HUES48 (cell line): Measurements from ENCODE around the gene TFPI.

Experiments used
- H3K27ac ChIP-seq: one replicate; pipeline ENCODE4 v1.7.0; 2013; ENCODE audit warnings: low read depth, low read length, inconsistent platforms
- H3K27me3 ChIP-seq: 2 replicates; pipeline ENCODE4 v1.6.1; 2013; ENCODE audit warnings: mild to moderate bottlenecking, low read length; ENCODE audit not compliant: control insufficient read depth, insufficient read depth
- H3K36me3 ChIP-seq: 2 replicates; pipeline ENCODE4 v1.6.1; 2013; ENCODE audit warnings: low read length; ENCODE audit not compliant: control insufficient read depth, insufficient read depth
- H3K4me1 ChIP-seq: 2 replicates; pipeline ENCODE4 v1.6.1; 2013; ENCODE audit warnings: mild to moderate bottlenecking, low read length; ENCODE audit not compliant: control insufficient read depth, insufficient read depth
- H3K4me3 ChIP-seq: 2 replicates; pipeline ENCODE4 v1.5.1; 2013; ENCODE audit warnings: mild to moderate bottlenecking, low read depth, low read length
- H3K9ac ChIP-seq: 2 replicates; pipeline ENCODE4 v1.6.1; 2013; ENCODE audit warnings: mild to moderate bottlenecking, low read depth, low read length, moderate library complexity
- H3K9me3 ChIP-seq: 2 replicates; pipeline ENCODE4 v1.6.1; 2013; ENCODE audit warnings: low read length; ENCODE audit not compliant: control insufficient read depth, insufficient read depth

Gene TFPI

DNA sequence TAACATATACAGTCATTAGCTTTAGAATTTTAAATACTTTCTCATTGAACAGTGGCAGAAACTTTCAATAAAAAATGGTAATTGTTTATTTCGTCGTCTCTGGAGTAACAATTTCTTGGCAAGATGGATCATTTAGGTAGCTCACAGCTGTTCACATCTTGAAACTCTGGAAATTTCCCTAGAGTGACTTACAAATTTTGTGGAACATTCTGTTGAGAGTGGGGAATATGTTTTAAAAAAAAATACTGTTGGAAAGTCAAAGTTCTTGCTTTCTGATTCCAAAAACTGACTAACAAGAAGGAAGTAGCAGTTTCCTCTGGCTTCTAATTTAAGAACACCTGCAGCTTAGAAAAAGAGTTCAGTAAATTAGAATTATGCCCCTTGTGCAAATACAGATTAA lies 95.0 kb downstream of the TFPI start:
- H3K9ac ChIP-seq, result no peak overlapping the region
- no peaks in the 10 kb centered on the region for H3K27me3 ChIP-seq
- H3K9me3 ChIP-seq, result no peaks in the 10 kb centered on the region
- no peaks in the 10 kb centered on the region for H3K36me3 ChIP-seq
- no peak overlapping the region for H3K27ac ChIP-seq
- no peaks in the 10 kb centered on the region for H3K4me1 ChIP-seq
- H3K4me3 ChIP-seq, result no peak overlapping the region

DNA sequence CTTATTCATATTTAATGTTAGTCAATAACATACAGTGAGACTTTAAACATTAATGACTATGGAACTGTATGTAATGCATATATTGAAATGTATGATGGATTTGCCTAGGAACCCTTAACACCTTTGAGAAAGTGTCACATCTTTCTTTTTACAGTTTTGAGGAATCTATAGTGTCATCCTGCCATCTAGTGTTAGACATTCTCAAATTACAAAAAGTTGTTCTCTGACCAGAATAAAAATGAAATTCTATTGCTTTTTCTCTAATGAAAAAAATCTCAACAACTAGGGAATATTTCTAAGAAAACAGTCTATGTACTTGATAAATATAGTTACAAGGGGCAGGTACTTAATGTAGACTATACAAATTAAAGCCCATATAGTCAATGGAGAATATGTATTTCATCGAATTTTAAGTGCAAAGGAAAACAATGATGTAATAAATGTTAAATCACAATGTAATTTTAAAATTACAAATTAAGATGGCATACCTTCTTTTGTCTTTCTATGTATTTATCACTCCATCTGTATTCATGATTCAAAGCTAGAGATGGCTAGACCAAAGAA lies 101.1 kb downstream of the TFPI start:
- Histone ChIP-seq H3K9ac (no peak overlapping the region), H3K27ac (no peak overlapping the region), H3K27me3 (no peaks in the 10 kb centered on the region), H3K4me3 (no peak overlapping the region), H3K9me3 (no peaks in the 10 kb centered on the region), H3K4me1 (peaks cover 5% of the 10 kb centered on the region; the same call in 1 of the 2 replicates), H3K36me3 (no peaks in the 10 kb centered on the region)

DNA sequence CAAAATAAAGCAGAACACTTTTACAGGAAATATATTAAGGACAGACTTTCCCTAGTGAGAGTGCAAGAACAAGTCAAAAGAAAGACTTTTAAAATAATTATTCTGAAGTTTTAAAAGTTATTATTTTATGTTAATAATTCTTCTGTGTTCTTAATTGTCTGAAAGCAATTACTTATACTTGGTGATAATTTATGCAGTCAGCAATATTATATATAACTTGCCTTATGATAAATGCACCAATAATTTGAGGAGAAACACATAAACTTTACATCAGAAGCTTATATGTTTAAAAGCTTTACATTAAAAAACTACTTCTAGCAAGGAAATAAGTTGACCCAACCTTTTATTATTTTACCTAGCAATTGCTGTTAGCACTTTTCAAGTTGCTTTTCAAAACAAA lies 102.7 kb downstream of the TFPI start:
- H3K4me3 ChIP-seq, result no peak overlapping the region
- no peak overlapping the region for H3K27ac ChIP-seq
- H3K9ac ChIP-seq, result no peak overlapping the region
- H3K9me3 ChIP-seq, result no peaks in the 10 kb centered on the region
- H3K36me3 ChIP-seq, result no peaks in the 10 kb centered on the region
- H3K4me1 ChIP-seq, result peaks cover 13% of the 10 kb centered on the region; the same call in 1 of the 2 replicates
- H3K27me3 ChIP-seq, result no peaks in the 10 kb centered on the region

DNA sequence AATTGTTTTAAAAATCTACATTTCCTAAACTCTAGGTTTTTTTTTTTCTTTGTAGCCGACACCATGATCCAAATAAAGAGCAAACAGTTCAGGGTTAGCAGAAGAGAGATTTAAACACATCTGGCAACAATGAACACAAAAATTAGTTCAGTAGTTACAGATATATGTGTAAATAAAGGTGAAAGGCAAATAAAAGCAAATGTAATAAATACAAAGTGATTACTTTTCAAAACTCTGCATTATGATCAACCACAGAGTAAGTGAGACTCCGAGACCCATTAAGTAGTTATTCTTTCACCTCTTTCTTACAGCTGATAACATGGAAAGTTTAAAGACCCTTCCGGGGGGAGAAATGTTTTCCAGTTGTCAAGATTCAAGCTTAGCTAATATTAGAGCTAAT lies 106.9 kb downstream of the TFPI start:
- Histone ChIP-seq H3K9ac (no peak overlapping the region), H3K27me3 (no peaks in the 10 kb centered on the region), H3K36me3 (no peaks in the 10 kb centered on the region), H3K27ac (peak overlapping the region; percentile 22), H3K4me1 (peaks cover 13% of the 10 kb centered on the region; the same call in 1 of the 2 replicates), H3K9me3 (no peaks in the 10 kb centered on the region), H3K4me3 (peak overlapping the region; percentile 37; the same call in 1 of the 2 replicates)

DNA sequence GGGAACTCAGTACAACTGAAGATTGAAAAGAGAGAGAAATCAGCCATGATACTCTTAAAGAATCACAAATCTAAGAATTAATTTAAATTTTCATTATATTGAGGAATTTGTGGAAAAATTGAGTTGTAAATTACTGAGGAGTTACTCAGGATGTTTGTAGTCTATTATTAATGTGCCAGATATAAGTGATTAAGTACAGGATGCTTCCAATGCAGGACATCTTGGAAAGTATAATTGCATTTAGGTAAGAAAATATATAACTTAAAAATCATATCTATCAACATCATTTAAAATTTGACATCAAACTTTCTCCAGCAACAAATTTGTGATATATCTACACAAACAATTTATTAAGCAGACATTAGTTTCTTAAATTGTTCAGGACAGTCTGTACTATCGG lies 107.5 kb downstream of the TFPI start:
- H3K27ac ChIP-seq, result no peak overlapping the region
- H3K27me3 ChIP-seq, result no peaks in the 10 kb centered on the region
- peaks cover 13% of the 10 kb centered on the region; the same call in 1 of the 2 replicates for H3K4me1 ChIP-seq
- no peak overlapping the region for H3K4me3 ChIP-seq
- H3K9me3 ChIP-seq, result no peaks in the 10 kb centered on the region
- H3K9ac ChIP-seq, result no peak overlapping the region
- no peaks in the 10 kb centered on the region for H3K36me3 ChIP-seq

DNA sequence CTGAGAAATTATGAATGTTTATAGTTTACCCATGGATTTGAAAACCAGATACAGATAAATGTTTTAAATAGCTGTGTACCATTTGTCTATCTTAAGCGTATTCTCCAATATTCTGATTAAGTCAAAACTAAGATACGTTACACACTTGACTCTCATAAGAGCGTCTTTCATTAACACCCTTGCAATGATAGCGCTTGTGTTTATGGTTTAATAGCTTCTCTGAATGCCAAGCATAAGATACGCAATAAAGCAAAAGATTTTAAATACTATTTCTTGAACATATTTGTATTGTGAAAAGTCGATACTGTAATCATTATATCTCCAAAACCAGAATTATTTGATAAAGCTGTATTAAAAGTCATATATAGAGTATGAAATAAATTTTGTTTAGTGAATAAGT lies 109.2 kb downstream of the TFPI start:
- no peaks in the 10 kb centered on the region for H3K9me3 ChIP-seq
- peaks cover 13% of the 10 kb centered on the region; the same call in 1 of the 2 replicates for H3K4me1 ChIP-seq
- no peaks in the 10 kb centered on the region for H3K27me3 ChIP-seq
- H3K9ac ChIP-seq, result no peak overlapping the region
- H3K4me3 ChIP-seq, result no peak overlapping the region
- no peak overlapping the region for H3K27ac ChIP-seq
- H3K36me3 ChIP-seq, result no peaks in the 10 kb centered on the region

DNA sequence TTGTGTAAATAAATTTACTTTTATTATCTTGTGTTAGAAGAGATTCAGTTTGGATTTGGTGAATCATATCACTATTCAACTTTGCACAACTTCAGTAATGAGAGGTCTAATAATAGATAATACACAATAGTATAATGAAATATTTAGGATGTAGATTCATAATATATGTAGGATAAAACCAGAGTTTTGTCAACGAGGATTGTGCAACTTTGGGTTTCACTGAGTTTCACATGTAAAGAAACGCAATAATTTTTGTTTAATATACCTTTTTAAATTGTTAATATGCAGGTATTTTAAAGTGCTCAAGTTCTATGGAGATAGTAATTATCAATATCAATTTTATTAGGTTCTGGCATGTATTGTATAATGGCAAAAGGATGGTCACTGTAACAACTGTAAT lies 111.5 kb downstream of the TFPI start:
- peaks cover 10% of the 10 kb centered on the region; the same call in 1 of the 2 replicates for H3K4me1 ChIP-seq
- H3K27ac ChIP-seq, result no peak overlapping the region
- H3K36me3 ChIP-seq, result no peaks in the 10 kb centered on the region
- no peaks in the 10 kb centered on the region for H3K9me3 ChIP-seq
- H3K4me3 ChIP-seq, result no peak overlapping the region
- H3K9ac ChIP-seq, result no peak overlapping the region
- no peaks in the 10 kb centered on the region for H3K27me3 ChIP-seq

DNA sequence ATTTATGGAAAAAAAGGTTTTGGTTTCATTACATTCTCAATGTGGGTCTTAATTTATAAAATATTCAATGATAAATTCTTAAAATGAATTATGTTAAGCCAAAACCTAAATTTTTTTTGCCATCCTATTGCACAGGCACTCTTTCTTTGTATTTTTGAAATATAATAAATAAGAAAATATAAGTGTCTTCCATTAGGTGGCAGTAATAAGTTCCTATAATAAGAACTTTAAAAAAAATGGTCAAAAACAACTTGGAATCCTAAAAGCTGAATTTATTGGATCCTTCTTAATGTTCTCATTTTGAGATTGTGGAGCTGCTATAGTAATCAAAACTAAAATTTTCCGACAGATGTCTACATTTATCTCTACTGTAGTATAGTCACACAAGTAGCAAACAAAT lies 111.9 kb downstream of the TFPI start:
- peaks cover 7% of the 10 kb centered on the region; the same call in 1 of the 2 replicates for H3K4me1 ChIP-seq
- H3K4me3 ChIP-seq, result no peak overlapping the region
- H3K9me3 ChIP-seq, result no peaks in the 10 kb centered on the region
- H3K27ac ChIP-seq, result no peak overlapping the region
- H3K9ac ChIP-seq, result no peak overlapping the region
- no peaks in the 10 kb centered on the region for H3K36me3 ChIP-seq
- H3K27me3 ChIP-seq, result no peaks in the 10 kb centered on the region

DNA sequence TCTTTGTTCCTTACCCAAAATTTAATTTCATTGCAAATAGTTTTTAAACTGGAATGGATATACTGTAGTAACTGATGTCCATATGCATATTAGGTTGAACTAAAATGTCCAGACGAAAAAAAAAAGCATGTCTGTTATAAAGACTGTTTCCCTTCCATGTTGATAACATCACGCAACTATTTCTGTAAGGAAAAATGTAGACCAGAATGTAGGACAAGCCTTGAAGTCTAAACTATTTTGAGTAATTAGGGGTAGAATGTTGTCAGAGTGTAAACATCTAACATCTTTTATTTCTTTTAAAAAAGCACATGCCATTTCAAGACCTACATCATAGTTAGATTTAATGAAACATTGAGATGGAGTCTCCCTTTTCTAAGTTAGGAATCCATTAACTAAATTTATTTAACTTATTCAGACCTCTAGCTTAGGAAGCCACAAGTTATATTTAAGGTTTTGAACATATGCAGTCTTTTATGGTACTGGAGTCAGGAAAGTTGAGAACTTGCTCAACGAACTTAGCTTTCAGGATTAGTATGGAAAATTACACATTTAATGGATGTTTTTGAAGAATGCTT lies 114.0 kb downstream of the TFPI start:
- no peaks in the 10 kb centered on the region for H3K36me3 ChIP-seq
- peaks cover 5% of the 10 kb centered on the region; the same call in 1 of the 2 replicates for H3K4me1 ChIP-seq
- no peaks in the 10 kb centered on the region for H3K27me3 ChIP-seq
- no peak overlapping the region for H3K9ac ChIP-seq
- no peak overlapping the region for H3K27ac ChIP-seq
- H3K9me3 ChIP-seq, result no peaks in the 10 kb centered on the region
- no peak overlapping the region for H3K4me3 ChIP-seq

DNA sequence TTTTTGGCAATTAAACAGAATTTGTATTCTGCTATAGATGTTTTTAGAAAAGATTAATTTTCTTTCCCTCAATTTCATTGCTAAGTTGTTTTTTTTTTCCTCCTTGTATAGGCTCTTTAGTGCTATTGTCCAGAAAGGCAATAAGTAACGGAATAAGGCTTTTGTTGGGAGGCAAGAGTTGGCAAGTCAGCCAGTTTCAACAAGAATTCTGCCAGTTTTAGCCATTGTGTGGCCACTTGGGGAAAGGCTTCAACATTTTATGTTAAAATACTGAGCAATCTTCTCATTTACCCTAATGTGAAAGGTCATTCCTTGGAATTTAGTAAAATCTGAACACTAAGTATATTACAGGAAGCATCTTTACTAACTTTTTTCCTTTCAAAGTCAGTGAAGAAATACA lies 115.8 kb downstream of the TFPI start:
- no peaks in the 10 kb centered on the region for H3K9me3 ChIP-seq
- H3K4me3 ChIP-seq, result no peak overlapping the region
- peaks cover 5% of the 10 kb centered on the region; the same call in 1 of the 2 replicates for H3K4me1 ChIP-seq
- H3K27me3 ChIP-seq, result no peaks in the 10 kb centered on the region
- no peak overlapping the region for H3K9ac ChIP-seq
- no peak overlapping the region for H3K27ac ChIP-seq
- no peaks in the 10 kb centered on the region for H3K36me3 ChIP-seq

DNA sequence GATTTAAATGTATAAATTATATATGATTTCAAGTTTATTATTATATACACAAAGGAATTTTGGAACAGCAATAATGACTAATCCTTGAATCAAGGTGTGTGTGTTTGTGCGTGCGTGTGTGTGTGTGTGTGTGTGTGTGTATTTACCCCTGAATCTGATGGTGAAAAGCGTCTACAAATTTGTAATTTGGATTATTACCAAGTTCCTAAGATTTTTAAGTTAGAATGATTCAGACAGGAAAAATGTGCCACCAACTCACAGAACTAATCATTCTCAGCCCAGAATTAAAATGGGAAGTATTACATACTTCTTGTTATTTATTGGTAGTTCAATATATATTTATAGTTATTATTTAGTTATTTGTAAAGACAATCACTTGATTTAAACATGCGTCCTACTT lies 118.5 kb downstream of the TFPI start:
- Histone ChIP-seq H3K9me3 (no peaks in the 10 kb centered on the region), H3K4me1 (peaks cover 5% of the 10 kb centered on the region; the same call in 1 of the 2 replicates), H3K9ac (no peak overlapping the region), H3K4me3 (no peak overlapping the region), H3K36me3 (no peaks in the 10 kb centered on the region), H3K27me3 (no peaks in the 10 kb centered on the region), H3K27ac (no peak overlapping the region)
